LNCaP clone FGC (cell line): ENCODE data around the gene API5.

ENCODE experiments used
- DNase-seq: peaks from one replicate; pipeline ENCODE4 v3.0.0-alpha.2; 2011; ENCODE audit warnings: low read depth
- H3K4me3 ChIP-seq: 2 replicates; pipeline ENCODE4 v1.5.1; 2011; ENCODE audit warnings: mild to moderate bottlenecking, low read depth, low read length, control low read depth
- TF ChIP-seq, protein P1 (sequence below): IDR thresholded peaks from 2 replicates; pipeline ENCODE4 v1.5.1; 2012; ENCODE audit warnings: mild to moderate bottlenecking; ENCODE audit not compliant: control insufficient read depth, insufficient read depth; ENCODE audit errors: extremely low read depth

API5 gene

DNA sequence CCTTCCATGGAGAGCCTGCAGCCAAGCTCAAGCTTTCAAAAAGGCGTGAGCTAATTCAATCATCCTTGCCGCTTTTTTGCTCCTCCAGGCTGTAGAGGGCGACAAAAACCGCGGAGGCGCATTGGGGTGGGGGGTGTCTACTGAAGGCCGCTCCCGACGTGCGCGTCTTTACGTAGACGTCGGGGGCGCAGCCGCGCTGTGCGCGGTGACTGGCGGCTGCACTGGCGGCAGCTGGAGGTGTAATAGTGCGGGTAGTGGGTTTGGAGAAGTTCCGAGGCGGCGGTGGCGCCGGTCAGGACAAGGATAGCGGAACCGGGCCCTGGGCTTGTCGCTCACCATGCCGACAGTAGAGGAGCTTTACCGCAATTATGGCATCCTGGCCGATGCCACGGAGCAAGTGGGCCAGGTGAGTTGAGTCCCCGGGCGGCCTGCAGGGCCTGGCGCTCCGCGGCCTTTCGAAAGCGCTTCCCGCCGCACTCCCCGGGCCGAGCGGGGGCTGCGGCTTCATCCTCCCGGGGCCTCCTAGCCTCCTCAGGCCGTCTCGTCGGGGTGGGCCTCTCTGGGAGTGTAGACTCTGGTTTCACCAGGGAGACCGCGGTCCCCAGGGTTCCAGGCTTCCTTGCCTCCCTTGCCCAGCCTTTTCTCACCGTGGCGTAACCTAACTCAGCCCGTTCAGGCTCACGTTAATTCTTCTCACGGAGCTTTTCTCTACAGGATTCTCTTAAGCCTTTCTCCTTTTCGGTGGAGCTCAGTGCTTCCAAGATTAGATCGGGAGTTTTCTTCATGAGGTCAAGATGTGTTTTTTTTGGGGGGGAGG lies at the start of gene API5:
Gene API5, plus strand, starts transcription at position 206 of the 817 bp plus-strand sequence. Its CDS starts 132 bp downstream, at position 338.
- TF ChIP-seq, protein P1, sequence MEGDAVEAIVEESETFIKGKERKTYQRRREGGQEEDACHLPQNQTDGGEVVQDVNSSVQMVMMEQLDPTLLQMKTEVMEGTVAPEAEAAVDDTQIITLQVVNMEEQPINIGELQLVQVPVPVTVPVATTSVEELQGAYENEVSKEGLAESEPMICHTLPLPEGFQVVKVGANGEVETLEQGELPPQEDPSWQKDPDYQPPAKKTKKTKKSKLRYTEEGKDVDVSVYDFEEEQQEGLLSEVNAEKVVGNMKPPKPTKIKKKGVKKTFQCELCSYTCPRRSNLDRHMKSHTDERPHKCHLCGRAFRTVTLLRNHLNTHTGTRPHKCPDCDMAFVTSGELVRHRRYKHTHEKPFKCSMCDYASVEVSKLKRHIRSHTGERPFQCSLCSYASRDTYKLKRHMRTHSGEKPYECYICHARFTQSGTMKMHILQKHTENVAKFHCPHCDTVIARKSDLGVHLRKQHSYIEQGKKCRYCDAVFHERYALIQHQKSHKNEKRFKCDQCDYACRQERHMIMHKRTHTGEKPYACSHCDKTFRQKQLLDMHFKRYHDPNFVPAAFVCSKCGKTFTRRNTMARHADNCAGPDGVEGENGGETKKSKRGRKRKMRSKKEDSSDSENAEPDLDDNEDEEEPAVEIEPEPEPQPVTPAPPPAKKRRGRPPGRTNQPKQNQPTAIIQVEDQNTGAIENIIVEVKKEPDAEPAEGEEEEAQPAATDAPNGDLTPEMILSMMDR: peak; percentile 84
- peak; percentile 89 for DNase-seq
- H3K4me3 ChIP-seq: peak within 1 kb of the TSS; percentile 74

DNA sequence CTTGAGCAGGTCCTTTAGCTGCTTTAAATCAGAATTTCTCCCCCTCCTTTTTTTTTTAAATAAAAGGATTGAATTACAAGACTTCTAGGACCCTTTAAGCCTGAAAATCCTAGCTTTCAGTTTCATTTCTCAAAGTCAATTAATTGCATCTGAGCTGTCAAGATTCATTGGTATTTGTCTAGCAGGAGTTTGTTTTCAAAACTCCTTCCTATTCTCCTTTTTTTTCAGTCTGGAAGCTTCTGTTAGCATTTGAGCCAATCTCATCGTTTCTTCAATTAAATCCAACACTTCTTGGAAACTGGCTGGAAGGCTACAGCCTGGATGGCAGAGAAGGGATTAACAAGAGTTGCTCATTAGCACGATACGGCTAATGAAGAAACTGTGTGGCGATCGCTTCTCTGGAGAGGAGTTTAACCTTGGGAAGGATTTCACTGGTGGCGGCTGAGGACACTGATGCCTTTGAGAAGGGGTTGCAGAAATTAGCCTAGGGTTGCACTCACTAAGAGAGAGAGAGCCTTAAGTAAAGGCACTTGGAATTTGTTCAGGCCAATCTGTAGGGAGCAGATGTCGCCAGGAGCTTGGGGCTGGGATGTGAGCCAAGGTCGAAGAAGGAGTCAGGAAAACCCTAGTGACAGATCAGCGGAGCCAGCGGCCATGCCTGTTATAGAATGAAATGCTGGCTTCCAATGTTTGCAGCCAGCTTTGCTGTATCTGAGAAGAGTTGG lies 43.8 kb upstream of the API5 start:
- no peak overlapping the region for H3K4me3 ChIP-seq
- DNase-seq: no peak
- TF ChIP-seq, protein P1: no peak

DNA sequence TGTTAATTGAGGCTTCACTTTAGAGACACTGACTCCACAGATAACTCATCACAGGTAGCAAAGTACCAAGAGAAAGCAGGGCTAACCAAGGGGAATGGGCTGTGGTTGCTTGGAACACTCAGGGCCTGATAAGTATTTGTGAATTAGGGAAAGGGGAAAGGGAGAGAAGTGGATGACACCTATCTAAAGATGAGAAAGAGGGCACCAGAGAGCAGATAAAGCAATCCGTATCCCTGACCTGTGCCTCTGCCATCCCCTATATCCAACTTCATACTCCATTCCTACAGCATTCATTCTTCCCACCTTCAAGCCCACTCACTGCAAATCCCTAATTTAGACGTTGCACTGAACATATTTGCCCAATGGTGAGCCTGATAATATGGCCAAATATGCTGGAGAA lies 43.0 kb upstream of the API5 start:
- no peak for DNase-seq
- TF ChIP-seq, protein P1: no peak
- H3K4me3 ChIP-seq: no peak overlapping the region

DNA sequence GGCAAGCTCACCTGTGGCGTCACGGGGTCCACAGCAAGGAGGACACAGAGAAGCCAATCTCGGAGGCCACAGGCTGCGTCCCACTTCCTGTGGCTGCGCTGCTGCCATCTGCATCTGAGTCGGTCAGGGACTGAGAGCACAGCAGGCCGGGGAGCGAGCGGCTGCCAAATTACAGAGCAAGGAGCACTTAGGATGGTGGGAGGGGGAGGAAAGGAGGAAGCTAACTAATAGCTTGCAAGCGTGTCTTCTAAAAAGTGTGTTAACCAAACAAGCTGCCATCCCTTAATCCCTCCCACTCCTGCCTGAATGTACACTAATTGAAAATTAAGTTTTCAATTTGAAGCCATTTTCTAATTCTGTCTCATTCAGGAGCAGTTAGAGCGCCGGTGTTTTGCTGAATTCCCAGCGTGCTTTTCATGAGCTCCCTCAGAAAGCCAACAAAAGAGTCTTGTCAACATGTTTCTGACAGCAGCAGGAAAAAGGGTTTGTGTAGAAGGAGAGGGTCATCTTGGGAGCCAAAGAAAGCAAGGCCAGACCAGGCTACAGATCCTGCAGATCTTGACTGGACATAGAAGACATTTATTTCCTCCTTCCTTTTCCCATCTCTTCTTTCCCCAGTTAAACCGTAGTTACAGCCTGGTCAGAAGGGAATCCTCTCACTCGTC lies 42.4 kb upstream of the API5 start:
- no peak for DNase-seq
- H3K4me3 ChIP-seq: no peak overlapping the region
- TF ChIP-seq, protein P1: no peak

DNA sequence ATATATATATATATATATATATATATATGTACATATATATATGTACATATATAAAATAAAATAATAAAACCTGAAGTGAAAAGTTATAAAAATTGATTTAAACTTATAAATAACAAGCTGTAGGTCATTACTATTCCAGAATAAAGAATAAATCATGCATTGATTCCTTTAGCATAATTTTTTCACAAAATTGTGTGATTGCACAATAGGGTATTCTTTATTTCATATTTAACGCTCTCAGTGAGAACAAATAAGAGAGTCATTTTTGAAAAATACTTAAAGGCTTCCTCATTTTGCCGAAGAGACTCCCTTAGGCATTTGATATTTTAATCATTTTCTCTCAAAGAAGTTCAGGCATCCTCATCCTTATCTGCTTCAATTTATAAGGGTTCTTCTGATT lies 41.3 kb upstream of the API5 start:
- no peak for DNase-seq
- no peak overlapping the region for H3K4me3 ChIP-seq
- TF ChIP-seq, protein P1: no peak

DNA sequence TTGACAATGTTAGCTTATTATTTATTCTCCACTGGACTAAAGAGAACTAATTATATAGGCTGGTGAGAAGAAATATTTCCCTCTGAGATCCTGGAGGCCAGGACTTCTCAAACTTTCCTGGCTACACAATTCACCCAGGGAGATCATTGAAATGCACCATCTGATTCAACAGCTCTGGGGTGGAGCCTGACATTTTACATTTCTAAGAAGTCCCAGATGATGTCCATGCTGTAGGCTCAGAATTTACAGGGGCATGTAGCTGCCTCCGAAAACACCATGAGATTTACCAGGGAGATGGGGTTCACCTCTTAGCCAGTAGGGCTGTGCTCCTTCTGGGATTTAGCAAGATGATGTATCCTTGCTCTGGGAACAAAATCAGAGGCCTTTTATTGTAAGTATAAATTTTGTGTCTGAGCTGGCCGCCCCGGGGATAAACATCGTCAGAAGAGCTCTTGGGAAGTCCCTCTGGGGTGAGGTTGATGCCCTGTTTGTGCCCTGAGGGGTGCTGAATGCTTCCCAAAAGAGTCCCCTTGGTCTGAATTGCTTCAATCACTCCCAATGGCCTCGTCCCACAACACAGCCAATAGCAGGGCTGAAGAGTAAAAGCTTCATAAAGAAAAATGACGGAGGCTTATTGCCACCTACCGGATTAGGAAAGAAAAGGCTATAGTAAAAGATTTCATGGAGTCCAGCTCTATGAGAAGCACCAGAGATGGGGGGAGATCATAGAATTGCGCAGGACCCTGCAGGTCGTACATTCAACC lies 33.4 kb upstream of the API5 start:
- TF ChIP-seq, protein P1: 0 out of 2 replicates have a peak, but pooled peaks have one; percentile 13
- no peak for DNase-seq

More for the DNA sequence above, 33.4 kb upstream of the API5 start:
- no peak overlapping the region for H3K4me3 ChIP-seq
